OCI-LY3 (cell line): Measurements from ENCODE around the gene CHD6.

Experiments used
- CTCF ChIP-seq: fragments of 200-600, 300-600 bp; sonication (generic); IDR thresholded peaks from 2 replicates; pipeline ENCODE4 v1.5.1; 2014; ENCODE audit warnings: antibody characterized with exemption, low read length, low read depth
- EZH2phosphoT487 ChIP-seq: fragments of 200-600 bp; shearing (Covaris generic); IDR thresholded peaks from 2 replicates; pipeline ENCODE4 v1.6.1; 2018; ENCODE audit warnings: antibody characterized with exemption, mixed run types, low read depth

GRCh38 chr20:41537865-41538264 is 80.3 kb downstream of the CHD6 start:
- no peak for TF ChIP-seq CTCF
- no peak for TF ChIP-seq EZH2phosphoT487
